Measurements from ENCODE around the gene MEFV. TPM values are rescaled to one million over a fixed set of nuclear protein-coding genes. Genes with fewer than 3 reads are reported as not detected.

The MEFV gene
- total RNA-seq, 4 donors from 2014 or later = 0.80 to 3.3 (median 1.8) TPM

DNA sequence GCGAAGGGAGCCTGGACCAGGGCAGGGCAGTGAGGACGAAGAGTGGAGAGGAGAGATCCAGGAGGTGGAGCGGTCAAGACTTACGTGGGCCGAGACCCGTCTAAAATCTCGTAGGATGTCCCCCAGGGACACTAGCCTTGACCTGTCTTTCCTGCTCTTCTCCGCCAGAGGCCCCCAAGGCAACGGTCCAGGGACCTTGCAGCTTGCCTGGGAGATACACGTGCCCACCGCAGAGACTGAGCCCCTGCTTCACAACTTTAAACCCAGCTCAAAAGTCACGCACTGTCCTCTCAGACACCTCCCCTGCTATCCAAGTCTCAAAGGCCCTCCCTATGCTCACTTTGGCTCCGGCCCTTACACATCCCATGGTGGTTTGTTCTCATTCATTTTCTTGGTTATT, 39.4 kb upstream of the MEFV start:
- DNase-seq (ENCODE audit: low spot score in 2 of 2) = no peak
- no peak for TF ChIP-seq POLR2A (IDR thresholded peaks at IDR 0.05)
- TF ChIP-seq, protein P1, sequence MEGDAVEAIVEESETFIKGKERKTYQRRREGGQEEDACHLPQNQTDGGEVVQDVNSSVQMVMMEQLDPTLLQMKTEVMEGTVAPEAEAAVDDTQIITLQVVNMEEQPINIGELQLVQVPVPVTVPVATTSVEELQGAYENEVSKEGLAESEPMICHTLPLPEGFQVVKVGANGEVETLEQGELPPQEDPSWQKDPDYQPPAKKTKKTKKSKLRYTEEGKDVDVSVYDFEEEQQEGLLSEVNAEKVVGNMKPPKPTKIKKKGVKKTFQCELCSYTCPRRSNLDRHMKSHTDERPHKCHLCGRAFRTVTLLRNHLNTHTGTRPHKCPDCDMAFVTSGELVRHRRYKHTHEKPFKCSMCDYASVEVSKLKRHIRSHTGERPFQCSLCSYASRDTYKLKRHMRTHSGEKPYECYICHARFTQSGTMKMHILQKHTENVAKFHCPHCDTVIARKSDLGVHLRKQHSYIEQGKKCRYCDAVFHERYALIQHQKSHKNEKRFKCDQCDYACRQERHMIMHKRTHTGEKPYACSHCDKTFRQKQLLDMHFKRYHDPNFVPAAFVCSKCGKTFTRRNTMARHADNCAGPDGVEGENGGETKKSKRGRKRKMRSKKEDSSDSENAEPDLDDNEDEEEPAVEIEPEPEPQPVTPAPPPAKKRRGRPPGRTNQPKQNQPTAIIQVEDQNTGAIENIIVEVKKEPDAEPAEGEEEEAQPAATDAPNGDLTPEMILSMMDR (IDR thresholded peaks at IDR 0.05) = no peak
- WGBS, 2 donors = 75% methylated on average over 13 of the region's 13 CpGs
- H3K4me3 ChIP-seq (ENCODE audit: low read depth, poor library complexity, severe bottlenecking) = no peak overlapping the region
- intact Hi-C loops (cut with DNase I; ENCODE audit: low total_unique reads) = loop anchor here (5.0 kb wide), 1 partner anchor 113 kb away; no protein-coding TSS in a partner anchor

DNA sequence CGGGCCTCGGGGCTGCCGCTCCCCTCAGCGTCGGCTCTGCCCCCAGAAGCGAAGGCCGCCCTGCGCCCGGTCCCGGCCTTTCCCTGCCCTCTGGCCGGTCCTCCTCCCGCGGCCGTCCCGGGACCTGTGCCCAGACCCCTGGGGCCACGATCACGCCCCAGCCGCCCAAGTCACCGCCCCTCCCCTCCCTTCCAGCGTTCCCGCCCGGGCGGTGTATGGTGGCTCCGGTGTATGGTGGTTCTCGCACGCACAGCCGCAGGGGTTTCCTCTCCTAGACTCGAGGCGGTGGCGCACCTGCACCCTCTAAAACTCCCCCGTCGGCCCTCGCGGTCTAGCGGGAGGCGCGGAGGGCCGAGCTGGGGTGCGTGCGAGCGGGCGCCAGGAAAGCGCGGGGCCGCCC, 38.8 kb upstream of the MEFV start:
- no peak for TF ChIP-seq POLR2A (IDR thresholded peaks at IDR 0.05)
- TF ChIP-seq, protein P1 (IDR thresholded peaks at IDR 0.05) = no peak
- DNase-seq (ENCODE audit: low spot score in 2 of 2) = no peak
- intact Hi-C loops (cut with DNase I; ENCODE audit: low total_unique reads) = loop anchor here (5.0 kb wide), 1 partner anchor 113 kb away; no protein-coding TSS in a partner anchor
- H3K4me3 ChIP-seq (ENCODE audit: low read depth, poor library complexity, severe bottlenecking) = no peak overlapping the region
- 39 to 44% methylated on average over 19 to 45 of the region's 45 CpGs for WGBS, 2 donors

- 95 to 100% methylated on average over 3 of the region's 3 CpGs for WGBS, 2 donors
- H3K4me3 ChIP-seq (ENCODE audit: low read depth, poor library complexity, severe bottlenecking) = no peak overlapping the region
- TF ChIP-seq POLR2A (IDR thresholded peaks at IDR 0.05) = no peak
- TF ChIP-seq, protein P1 (IDR thresholded peaks at IDR 0.05) = no peak
- intact Hi-C loops (cut with DNase I; ENCODE audit: low total_unique reads) = no loop called here
- DNase-seq (ENCODE audit: low spot score in 2 of 2) = no peak
Measured at GRCh38 chr16:3292604-3293003, 36.2 kb upstream of the MEFV start.

DNA sequence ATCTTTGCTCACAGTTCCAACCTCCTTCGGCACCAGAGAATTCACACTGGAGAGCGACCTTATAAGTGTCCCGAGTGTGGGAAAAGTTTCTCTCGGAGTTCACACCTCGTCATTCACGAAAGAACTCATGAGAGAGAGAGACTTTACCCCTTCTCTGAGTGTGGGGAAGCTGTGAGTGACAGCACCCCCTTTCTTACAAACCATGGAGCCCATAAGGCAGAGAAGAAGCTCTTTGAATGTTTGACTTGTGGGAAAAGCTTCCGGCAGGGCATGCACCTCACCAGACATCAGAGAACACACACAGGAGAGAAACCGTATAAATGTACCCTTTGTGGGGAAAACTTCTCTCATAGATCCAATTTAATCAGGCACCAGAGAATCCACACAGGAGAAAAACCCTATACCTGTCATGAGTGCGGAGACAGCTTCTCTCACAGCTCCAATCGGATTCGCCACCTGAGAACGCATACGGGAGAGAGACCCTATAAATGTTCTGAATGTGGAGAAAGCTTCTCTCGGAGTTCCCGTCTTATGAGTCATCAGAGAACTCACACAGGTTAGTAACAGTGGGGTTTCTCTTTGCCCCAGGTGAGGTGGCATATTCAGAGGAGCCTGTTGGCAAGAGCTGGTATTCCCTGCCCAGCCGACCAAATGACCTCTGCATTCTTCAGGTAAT, 33.7 kb upstream of the MEFV start:
- no peak overlapping the region for H3K4me3 ChIP-seq (ENCODE audit: low read depth, poor library complexity, severe bottlenecking)
- intact Hi-C loops (cut with DNase I; ENCODE audit: low total_unique reads) = no loop called here

GRCh38 chr16:3285131-3285530, 28.7 kb upstream of the MEFV start:
- TF ChIP-seq, protein P1 (IDR thresholded peaks at IDR 0.05) = no peak
- no peak for TF ChIP-seq POLR2A (IDR thresholded peaks at IDR 0.05)
- intact Hi-C loops (cut with DNase I; ENCODE audit: low total_unique reads) = no loop called here
- WGBS, 2 donors = 81 to 86% methylated on average over 6 of the region's 6 CpGs
- no peak overlapping the region for H3K4me3 ChIP-seq (ENCODE audit: low read depth, poor library complexity, severe bottlenecking)
- DNase-seq (ENCODE audit: low spot score in 2 of 2) = no peak

More for the DNA sequence above, 33.7 kb upstream of the MEFV start:
- TF ChIP-seq POLR2A (IDR thresholded peaks at IDR 0.05) = no peak
- TF ChIP-seq, protein P1 (IDR thresholded peaks at IDR 0.05) = no peak
- WGBS, 2 donors = 95 to 99% methylated on average over 16 of the region's 16 CpGs
- DNase-seq (ENCODE audit: low spot score in 2 of 2) = no peak

Measured in lower leg skin (tissue), 4 donors.